Thymus (tissue), 14 donors: ENCODE measurements around the gene NXPE1. TPM values are rescaled to one million over a fixed set of nuclear protein-coding genes. Genes with fewer than 3 reads are reported as not detected.
"Not testable (repeated sequence)": the region's sequence is repeated elsewhere in the genome, so short reads cannot be mapped to it uniquely, and the experiment has no call there.

Source experiments
- DNase-seq, 9 donors: peaks; one replicate each; pipeline ENCODE4 v3.0.0-alpha.2; 2013; ENCODE audit warnings: low spot score in 9 of 9, low read depth in 6 of 9, missing footprints in 1 of 9
- H3K27ac ChIP-seq, 2 donors: one replicate each; pipeline ENCODE4 v1.5.1; 2013; ENCODE audit warnings: control low read depth in 1 of 2, low read depth in 1 of 2, low read length in 1 of 2, mild to moderate bottlenecking in 1 of 2, moderate library complexity in 1 of 2
- H3K27me3 ChIP-seq, 2 donors: one replicate each; pipeline ENCODE4 v1.5.1; 2013; ENCODE audit warnings: low read length in 1 of 2; ENCODE audit not compliant: control insufficient read depth in 2 of 2, insufficient read depth in 1 of 2
- H3K36me3 ChIP-seq, 2 donors: one replicate each; pipeline ENCODE4 v1.5.1; 2013; ENCODE audit warnings: low read length in 1 of 2, mild to moderate bottlenecking in 1 of 2, moderate library complexity in 1 of 2; ENCODE audit not compliant: control insufficient read depth in 2 of 2, insufficient read depth in 2 of 2
- H3K4me1 ChIP-seq, 2 donors: one replicate each; pipeline ENCODE4 v1.5.1; 2013; ENCODE audit warnings: low read length in 2 of 2; ENCODE audit not compliant: control insufficient read depth in 2 of 2, insufficient read depth in 2 of 2
- H3K4me3 ChIP-seq, 2 donors: one replicate each; pipeline ENCODE4 v1.5.1; 2013; ENCODE audit warnings: low read length in 2 of 2, control low read depth in 1 of 2, mild to moderate bottlenecking in 1 of 2
- H3K9me3 ChIP-seq, 2 donors: one replicate each; pipeline ENCODE4 v1.5.1; 2013; ENCODE audit warnings: low read length in 1 of 2, mild to moderate bottlenecking in 1 of 2; ENCODE audit not compliant: control insufficient read depth in 2 of 2, insufficient read depth in 1 of 2
- WGBS: extraction: QIAGEN DNeasy Blood & Tissue Kit; methylation state at CpG from one replicate; pipeline ENCODE4 v1.1.7; 2013; 5-methylcytosine and 5-hydroxymethylcytosine counted together
- long read RNA-seq, 10 donors: transcript quantifications; one replicate each; lab custom pipeline, GENCODE V29; 2026
- polyA plus RNA-seq: library from polyadenylated mRNA; stranded (reverse); fragments of 200-250 nt; gene quantifications from one replicate; pipeline ENCODE4 v1.2.3, GENCODE V29; 2013
- total RNA-seq: library from RNA; stranded (reverse); fragments of 120-200 nt; gene quantifications from one replicate; pipeline ENCODE4 v1.2.4, GENCODE V29; 2013
- donor health status: healthy.

NXPE1 gene
- total RNA-seq (0.05 TPM), polyA plus RNA-seq (not detected)
- long read RNA-seq, donor 1, result 0 reads
- long read RNA-seq, donor 2, result 0 reads
- long read RNA-seq, donor 3, result 0 reads
- long read RNA-seq, donor 4, result 0 reads
- long read RNA-seq, donor 5, result 0 reads
- long read RNA-seq, donor 6, result 0 reads
- long read RNA-seq, donor 7, result 0 reads
- long read RNA-seq, donor 8, result 0 reads
- long read RNA-seq, donor 9, result 0 reads
- long read RNA-seq, donor 10, result 0 reads

DNA sequence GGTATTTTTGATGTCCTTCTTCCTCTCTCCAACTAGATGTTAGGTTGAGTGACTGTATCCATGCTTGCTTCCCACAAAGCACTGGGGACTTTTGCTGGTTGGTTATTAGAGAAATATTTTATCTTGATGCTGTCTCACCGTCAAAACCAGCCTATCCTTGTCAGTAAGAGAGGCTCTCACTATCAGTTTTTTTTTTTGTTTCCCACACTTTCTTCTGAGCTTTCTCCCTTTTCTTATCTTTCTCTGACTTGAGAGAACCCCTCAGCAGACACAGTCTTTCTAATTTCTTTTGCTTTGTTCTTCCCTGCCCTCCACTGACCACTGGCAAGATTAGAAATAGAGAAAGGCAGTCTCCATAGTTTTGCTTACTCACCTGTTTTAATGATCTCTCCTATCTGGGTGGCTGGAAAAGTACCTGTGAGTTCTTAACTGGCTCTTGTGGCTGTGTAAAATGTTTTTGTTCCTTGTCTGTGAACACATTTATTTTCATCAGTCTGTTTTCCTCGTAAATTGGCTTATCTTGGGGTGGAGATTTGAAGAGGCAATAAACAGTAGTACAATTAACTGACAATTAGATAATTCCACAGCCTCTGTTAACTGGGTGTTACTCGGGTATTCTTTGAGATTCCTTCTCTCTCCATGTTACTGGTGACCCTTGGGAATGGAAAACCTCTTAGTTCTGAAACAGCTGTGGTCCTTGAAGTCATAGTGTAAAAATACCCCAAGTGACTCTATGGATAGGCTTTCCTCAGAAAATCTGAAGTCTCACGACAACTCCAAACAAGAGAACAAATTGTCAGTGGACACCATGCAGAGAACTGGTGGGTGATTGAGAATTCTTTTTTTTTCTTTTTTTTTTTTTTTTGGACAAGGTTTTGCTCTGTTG, at the start of gene NXPE1:
Gene NXPE1 (minus strand): TSS at position 457 of the 886 bp plus-strand sequence. CDS start 8,680 bp downstream, outside the sequence.
- H3K4me3 ChIP-seq, result no peak within 1 kb of the TSS
- no peak within 1 kb of the TSS for H3K27ac ChIP-seq
- H3K27me3 ChIP-seq, result no peaks in the 10 kb centered on the region
- WGBS, result 83% methylated on average over 4 of the region's 4 CpGs
- no peak for DNase-seq
- no peaks in the 10 kb centered on the region for H3K9me3 ChIP-seq
- no peaks in the 10 kb centered on the region for H3K36me3 ChIP-seq
- H3K4me1 ChIP-seq, result no peaks in the 10 kb centered on the region

DNA sequence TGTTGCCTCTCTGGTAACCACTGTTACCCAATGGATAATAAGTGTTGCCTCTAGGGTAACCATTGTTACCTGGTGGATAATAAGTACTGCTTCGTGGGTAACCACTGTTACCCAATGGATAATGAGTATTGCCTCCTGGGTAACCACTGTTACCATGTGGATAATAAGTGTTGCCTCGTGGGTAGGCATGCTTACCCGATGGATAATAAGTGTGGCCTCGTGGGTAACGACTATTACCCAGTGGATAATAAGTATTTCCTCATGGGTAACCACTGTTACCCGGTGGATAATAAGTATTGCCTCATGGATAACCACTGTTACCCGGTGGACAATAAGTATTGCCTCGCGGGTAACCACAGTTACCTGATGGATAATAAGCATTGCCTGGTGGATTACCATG, 49.7 kb upstream of the NXPE1 start:
- H3K27ac ChIP-seq, result no peak overlapping the region
- H3K9me3 ChIP-seq, result peaks cover 0 to 1% of the 10 kb centered on the region in 2 donors
- H3K4me3 ChIP-seq, result no peak overlapping the region
- no peaks in the 10 kb centered on the region for H3K36me3 ChIP-seq
- WGBS, result 94% methylated on average over 9 of the region's 9 CpGs
- H3K4me1 ChIP-seq, result no peaks in the 10 kb centered on the region
- H3K27me3 ChIP-seq, result no peaks in the 10 kb centered on the region
- DNase-seq, result no peak

DNA sequence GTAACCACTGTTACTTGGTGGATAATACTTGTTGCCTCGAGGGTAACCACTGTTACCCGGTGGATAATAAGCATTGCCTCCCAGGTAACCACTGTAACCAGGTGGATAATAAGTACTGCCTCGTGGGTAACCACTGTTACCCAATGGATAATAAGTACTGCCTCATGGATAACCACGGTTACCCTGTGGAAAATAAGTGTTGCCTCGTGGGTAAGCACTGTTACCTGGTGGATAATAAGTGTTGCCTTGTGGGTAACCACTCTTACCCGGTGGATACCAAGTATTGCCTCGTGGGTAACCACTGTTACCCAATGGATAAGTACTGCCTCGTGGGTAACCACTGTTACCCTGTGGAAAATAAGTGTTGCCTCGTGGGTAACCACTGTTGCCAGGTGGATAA, 48.9 kb upstream of the NXPE1 start:
- not testable (repeated sequence) for DNase-seq, H3K27me3 ChIP-seq, H3K4me1 ChIP-seq, H3K36me3 ChIP-seq, H3K4me3 ChIP-seq, H3K27ac ChIP-seq, H3K9me3 ChIP-seq
- WGBS, result 90% methylated on average over 9 of the region's 9 CpGs

DNA sequence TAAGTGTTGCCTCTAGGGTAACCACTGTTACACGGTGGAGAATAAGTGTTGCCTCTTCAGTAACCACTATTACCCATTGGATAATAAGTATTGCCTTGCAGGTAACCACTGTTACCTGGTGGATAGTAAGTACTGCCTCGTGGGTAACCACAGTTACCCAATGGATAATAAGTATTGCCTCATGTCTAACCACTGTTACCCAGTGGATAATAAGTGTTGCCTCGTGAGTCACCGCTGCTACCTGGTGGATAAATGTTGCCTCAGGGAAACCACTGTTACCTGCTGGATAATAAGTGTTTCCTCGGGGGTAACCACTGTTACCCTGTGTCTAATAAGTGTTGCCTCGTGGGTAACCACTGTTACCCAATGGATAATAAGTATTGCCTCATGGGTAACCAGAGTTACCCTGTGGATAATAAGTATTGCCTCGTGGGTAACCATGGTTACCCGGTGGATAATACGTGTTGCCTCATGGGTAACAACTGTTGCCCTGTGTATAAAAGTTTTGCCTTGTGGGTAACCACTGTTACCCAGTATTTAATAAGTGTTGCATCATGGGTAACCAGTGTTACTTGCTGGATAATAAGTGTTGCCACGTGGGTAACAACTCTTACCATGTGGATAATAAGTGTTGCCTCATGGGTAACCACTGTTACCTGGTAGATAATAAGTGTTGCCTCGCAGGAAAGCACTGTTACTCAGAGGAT, 48.2 kb upstream of the NXPE1 start:
- Histone ChIP-seq H3K27me3 (no peaks in the 10 kb centered on the region), H3K27ac (no peak overlapping the region), H3K9me3 (peaks cover 0 to 1% of the 10 kb centered on the region in 2 donors), H3K4me3 (no peak overlapping the region), H3K4me1 (no peaks in the 10 kb centered on the region), H3K36me3 (no peaks in the 10 kb centered on the region)
- WGBS, result 94% methylated on average over 11 of the region's 11 CpGs
- no peak for DNase-seq

DNA sequence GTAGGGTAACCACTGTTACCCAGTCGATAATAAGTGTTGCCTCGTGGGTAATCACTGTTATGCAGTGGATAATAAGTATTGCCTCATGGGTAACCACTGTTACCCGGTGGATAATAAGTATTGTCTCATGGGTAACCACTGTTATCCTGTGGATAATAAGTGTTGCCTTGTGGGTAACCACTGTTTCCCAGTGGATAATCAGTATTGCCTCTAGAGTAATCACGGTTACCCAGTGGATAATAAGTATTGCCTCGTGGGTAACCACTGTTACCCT, 47.1 kb upstream of the NXPE1 start:
- DNase-seq, H3K36me3 ChIP-seq, H3K27me3 ChIP-seq, H3K9me3 ChIP-seq, H3K4me1 ChIP-seq, H3K27ac ChIP-seq, H3K4me3 ChIP-seq: not testable (repeated sequence)
- WGBS, result 96% methylated on average over 5 of the region's 5 CpGs

DNA sequence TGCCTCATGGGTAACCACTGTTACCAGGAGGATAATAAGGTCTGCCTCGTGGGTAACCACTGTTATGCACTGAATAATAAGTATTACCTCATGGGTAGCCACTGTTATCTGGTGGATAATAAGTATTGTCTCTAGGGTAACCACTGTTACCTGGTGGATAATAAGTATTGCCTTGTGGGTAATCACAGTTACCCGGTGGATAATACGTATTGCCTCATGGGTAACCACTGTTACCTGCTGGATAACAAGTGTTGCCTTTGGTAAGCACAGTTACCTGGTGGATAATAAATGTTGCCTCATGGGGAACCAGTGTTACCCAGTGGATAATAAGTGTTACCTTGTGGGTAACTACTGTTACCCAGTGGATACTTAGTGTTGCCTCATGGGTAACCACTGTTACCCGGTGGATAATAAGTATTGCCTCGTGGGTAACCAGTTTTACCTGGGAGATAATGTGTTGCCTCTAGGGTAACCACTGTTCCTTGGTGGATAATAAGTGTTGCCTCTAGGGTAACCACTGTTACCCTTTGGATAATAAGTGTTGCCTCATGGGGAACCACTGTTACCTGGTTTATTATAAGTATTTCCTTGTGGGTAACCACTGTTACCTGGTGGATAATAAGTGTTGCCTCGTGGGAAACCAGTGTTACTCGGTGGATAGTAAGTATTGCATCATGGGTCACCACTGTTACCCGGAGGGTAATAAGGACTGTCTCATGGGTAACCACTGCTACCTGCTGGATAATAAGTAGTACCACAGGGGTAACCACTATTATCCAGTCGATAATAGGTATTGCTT, 46.5 kb upstream of the NXPE1 start:
- no peaks in the 10 kb centered on the region for H3K4me1 ChIP-seq
- no peaks in the 10 kb centered on the region for H3K36me3 ChIP-seq
- WGBS, result 95% methylated on average over 9 of the region's 9 CpGs
- H3K9me3 ChIP-seq, result peaks cover 0 to 1% of the 10 kb centered on the region in 2 donors
- DNase-seq, result no peak
- H3K27me3 ChIP-seq, result no peaks in the 10 kb centered on the region
- H3K27ac ChIP-seq, result no peak overlapping the region
- no peak overlapping the region for H3K4me3 ChIP-seq

DNA sequence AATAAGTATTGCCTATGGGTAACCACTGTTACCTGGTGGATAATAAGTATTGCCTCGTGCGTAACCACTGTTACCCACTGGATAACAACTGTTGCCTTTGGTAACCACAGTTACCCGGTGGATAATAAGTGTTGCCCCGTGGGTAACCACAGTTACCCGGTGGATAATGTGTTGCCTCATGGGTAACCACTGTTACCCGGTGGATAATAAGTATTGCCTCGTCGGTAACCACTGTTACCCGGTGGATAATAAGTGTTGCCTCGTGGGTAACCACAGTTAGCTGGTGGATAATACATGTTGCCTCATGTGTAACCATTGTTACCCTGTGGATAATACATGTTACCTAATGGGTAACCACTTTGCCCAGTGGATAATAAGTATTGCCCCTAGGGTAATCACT, 45.7 kb upstream of the NXPE1 start:
- no peak for DNase-seq
- Histone ChIP-seq H3K9me3 (peaks cover 0 to 1% of the 10 kb centered on the region in 2 donors), H3K27me3 (no peaks in the 10 kb centered on the region), H3K4me1 (no peaks in the 10 kb centered on the region), H3K4me3 (no peak overlapping the region), H3K27ac (no peak overlapping the region), H3K36me3 (no peaks in the 10 kb centered on the region)
- 98% methylated on average over 10 of the region's 10 CpGs for WGBS

DNA sequence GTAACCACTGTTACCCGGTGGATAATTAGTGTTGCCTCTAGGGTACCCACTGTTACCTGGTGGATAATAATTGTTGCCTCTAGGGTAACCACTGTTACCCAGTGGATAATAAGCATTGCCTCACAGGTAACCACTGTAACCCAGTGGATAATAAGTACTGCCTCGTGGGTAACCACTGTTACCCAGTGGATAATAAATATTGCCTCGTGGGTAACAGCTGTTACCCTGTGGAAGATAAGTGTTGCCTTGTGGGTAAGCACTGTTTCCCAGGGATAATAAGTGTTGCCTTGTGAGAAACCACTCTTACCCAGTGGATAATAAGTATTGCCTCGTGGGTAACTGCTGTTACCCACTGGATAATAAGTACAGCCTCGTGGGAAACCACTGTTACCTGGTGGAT, 45.2 kb upstream of the NXPE1 start:
- Histone ChIP-seq H3K9me3 (peaks cover 0 to 1% of the 10 kb centered on the region in 2 donors), H3K4me1 (no peaks in the 10 kb centered on the region), H3K27me3 (no peaks in the 10 kb centered on the region), H3K36me3 (no peaks in the 10 kb centered on the region), H3K27ac (no peak overlapping the region), H3K4me3 (no peak overlapping the region)
- WGBS, result 90% methylated on average over 5 of the region's 5 CpGs
- no peak for DNase-seq
